ENCODE results near the gene PPARD. TPM values are rescaled to one million over a fixed set of nuclear protein-coding genes. Genes with fewer than 3 reads are reported as not detected.
A peak's percentile ranks its signal among the peaks of the same experiment; 100 is the strongest.

Gene PPARD
- total and polyA plus RNA-seq, 2 of the 13 experiments (the other 11 are each of a cell fraction or from before 2014, with no cell fraction given), result 6.1 to 13.3 TPM

DNA sequence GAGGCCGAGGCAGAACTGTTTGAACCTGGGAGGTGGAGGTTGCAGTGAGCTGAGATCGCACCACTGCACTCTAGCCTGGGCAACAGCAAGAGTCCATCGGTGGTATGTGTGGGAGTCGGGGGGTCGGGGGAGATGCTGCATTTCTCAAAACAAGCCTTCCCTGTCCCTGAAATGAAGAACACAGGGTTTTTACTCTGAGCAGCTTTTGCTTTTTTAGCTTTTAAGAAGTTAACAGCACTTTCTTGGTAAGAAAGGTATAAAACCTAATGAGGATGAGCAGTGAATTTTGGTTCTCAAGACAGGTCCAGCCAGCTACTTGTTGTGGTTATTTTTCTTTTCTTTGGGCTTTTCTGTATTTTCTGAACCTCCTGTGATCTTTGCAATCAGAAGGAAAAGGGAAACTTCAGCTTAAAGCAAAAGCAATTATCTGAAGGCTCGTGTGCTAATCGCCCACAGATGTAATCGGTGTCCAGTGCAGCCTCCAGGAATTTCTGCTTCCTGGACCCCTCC, 129.5 kb downstream of the PPARD start:
- H4K20me1 ChIP-seq (ENCODE audit: insufficient read depth, low read length), result peaks cover 51% of the 10 kb centered on the region
- TF ChIP-seq ZNF460 (CRISPR knock-in tag; IDR thresholded peaks at IDR 0.05; ENCODE audit: borderline replicate concordance), result peak; percentile 74; the same call in 1 of the 2 replicates
- no peak for TF ChIP-seq ZBTB38 (CRISPR knock-in tag; IDR thresholded peaks at IDR 0.05)
- no peak for TF ChIP-seq ZNF878 (CRISPR knock-in tag; IDR thresholded peaks at IDR 0.05)
- no peak for TF ChIP-seq RFX3 (CRISPR knock-in tag; IDR thresholded peaks at IDR 0.05)
- TF ChIP-seq NCOA2 (CRISPR knock-in tag; IDR thresholded peaks at IDR 0.05), result no peak
- 0 out of 2 replicates have a peak, but pooled peaks have one; percentile 52 for TF ChIP-seq RBFOX2 (IDR thresholded peaks at IDR 0.05; ENCODE audit: low read depth, low read length)
- TF ChIP-seq ZMAT3 (CRISPR knock-in tag; conservative IDR thresholded peaks at IDR 0.05), result no peak
- TF ChIP-seq, protein P1, sequence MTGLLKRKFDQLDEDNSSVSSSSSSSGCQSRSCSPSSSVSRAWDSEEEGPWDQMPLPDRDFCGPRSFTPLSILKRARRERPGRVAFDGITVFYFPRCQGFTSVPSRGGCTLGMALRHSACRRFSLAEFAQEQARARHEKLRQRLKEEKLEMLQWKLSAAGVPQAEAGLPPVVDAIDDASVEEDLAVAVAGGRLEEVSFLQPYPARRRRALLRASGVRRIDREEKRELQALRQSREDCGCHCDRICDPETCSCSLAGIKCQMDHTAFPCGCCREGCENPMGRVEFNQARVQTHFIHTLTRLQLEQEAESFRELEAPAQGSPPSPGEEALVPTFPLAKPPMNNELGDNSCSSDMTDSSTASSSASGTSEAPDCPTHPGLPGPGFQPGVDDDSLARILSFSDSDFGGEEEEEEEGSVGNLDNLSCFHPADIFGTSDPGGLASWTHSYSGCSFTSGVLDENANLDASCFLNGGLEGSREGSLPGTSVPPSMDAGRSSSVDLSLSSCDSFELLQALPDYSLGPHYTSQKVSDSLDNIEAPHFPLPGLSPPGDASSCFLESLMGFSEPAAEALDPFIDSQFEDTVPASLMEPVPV (CRISPR knock-in tag; IDR thresholded peaks at IDR 0.05), result 0 out of 2 replicates have a peak, but pooled peaks have one; percentile 4
- 0 out of 2 replicates have a peak, but pooled peaks have one; percentile 24 for TF ChIP-seq CCDC6 (CRISPR knock-in tag; IDR thresholded peaks at IDR 0.05)
- TF ChIP-seq, protein P2, sequence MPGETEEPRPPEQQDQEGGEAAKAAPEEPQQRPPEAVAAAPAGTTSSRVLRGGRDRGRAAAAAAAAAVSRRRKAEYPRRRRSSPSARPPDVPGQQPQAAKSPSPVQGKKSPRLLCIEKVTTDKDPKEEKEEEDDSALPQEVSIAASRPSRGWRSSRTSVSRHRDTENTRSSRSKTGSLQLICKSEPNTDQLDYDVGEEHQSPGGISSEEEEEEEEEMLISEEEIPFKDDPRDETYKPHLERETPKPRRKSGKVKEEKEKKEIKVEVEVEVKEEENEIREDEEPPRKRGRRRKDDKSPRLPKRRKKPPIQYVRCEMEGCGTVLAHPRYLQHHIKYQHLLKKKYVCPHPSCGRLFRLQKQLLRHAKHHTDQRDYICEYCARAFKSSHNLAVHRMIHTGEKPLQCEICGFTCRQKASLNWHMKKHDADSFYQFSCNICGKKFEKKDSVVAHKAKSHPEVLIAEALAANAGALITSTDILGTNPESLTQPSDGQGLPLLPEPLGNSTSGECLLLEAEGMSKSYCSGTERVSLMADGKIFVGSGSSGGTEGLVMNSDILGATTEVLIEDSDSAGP (CRISPR knock-in tag; IDR thresholded peaks at IDR 0.05; ENCODE audit: borderline replicate concordance), result 0 out of 2 replicates have a peak, but pooled peaks have one; percentile 24
- TF ChIP-seq EHMT2 (IDR thresholded peaks at IDR 0.05; ENCODE audit: borderline replicate concordance, low read depth, low read length), result no peak
- peak; percentile 76; the same call in 1 of the 2 replicates for TF ChIP-seq ZC3H4 (CRISPR knock-in tag; IDR thresholded peaks at IDR 0.05; ENCODE audit: borderline replicate concordance)
- TF ChIP-seq, protein P3, sequence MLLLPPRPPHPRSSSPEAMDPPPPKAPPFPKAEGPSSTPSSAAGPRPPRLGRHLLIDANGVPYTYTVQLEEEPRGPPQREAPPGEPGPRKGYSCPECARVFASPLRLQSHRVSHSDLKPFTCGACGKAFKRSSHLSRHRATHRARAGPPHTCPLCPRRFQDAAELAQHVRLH (CRISPR knock-in tag; IDR thresholded peaks at IDR 0.05; ENCODE audit: borderline replicate concordance, low read depth), result 0 out of 2 replicates have a peak, but pooled peaks have one; percentile 13
- TF ChIP-seq, protein P4, sequence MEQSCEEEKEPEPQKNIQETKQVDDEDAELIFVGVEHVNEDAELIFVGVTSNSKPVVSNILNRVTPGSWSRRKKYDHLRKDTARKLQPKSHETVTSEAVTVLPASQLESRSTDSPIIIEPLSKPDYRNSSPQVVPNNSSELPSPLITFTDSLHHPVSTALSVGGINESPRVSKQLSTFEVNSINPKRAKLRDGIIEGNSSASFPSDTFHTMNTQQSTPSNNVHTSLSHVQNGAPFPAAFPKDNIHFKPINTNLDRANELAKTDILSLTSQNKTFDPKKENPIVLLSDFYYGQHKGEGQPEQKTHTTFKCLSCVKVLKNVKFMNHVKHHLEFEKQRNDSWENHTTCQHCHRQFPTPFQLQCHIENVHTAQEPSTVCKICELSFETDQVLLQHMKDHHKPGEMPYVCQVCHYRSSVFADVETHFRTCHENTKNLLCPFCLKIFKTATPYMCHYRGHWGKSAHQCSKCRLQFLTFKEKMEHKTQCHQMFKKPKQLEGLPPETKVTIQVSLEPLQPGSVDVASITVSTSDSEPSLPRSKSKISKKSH (CRISPR knock-in tag; IDR thresholded peaks at IDR 0.05; ENCODE audit: borderline replicate concordance), result 0 out of 2 replicates have a peak, but pooled peaks have one; percentile 32
- TF ChIP-seq ZNF34 (CRISPR knock-in tag; IDR thresholded peaks at IDR 0.05; ENCODE audit: borderline replicate concordance), result no peak
- peak; percentile 37; the same call in 1 of the 2 replicates for TF ChIP-seq SSRP1 (CRISPR knock-in tag; IDR thresholded peaks at IDR 0.05)
- DNase-seq (ENCODE audit: low spot score) (no peak), ATAC-seq (no peak), FAIRE-seq (no peak)
- H3K36me3 ChIP-seq (replicated peaks in 1 of 2; ENCODE audit: control insufficient read depth in 1 of 2, insufficient read depth in 2 of 2, low read length in 2 of 2), result peaks cover 5 to 31% of the 10 kb centered on the region in 2 experiments
- peaks cover 52% of the 10 kb centered on the region for H3K4me1 ChIP-seq (ENCODE audit: insufficient read depth, low read length)
- 80% methylated on average over 8 of the region's 8 CpGs for WGBS (ENCODE audit: low lambda C conversion rate)
- H3K27ac ChIP-seq (ENCODE audit: extremely low read length, insufficient read depth, low read length), result peak overlapping the region; percentile 23
- no TSS peak for BruUV-seq (replicated peaks)
- CTCF ChIA-PET (ENCODE audit: low intra/inter-chr PET ratio, low total read pairs), result no interaction called here
- in situ Hi-C loops (cut with HindIII; ENCODE audit: extremely low pct_ligation_motif_present, low pct_unique_long_range_greater_than_20kb) (no loop called here), intact Hi-C loops (cut with micrococcal nuclease; ENCODE audit: unreplicated experiment) (no loop called here)
- no peaks in the 10 kb centered on the region; a peak in 1 of 5 replicates for H3K27me3 ChIP-seq (ENCODE audit: control insufficient read depth in 1 of 2, insufficient read depth in 2 of 2, low read length in 2 of 2)
- H3K4me3 ChIP-seq (replicated peaks in 1 of 3; ENCODE audit: insufficient read depth in 1 of 3, low read depth in 2 of 3, low read length in 3 of 3), result no peak overlapping the region
- POLR2A ChIA-PET, result interaction anchor here (0.7 to 9.7 kb wide), 9 partner anchors 9 to 268 kb away, joined by 3 to 88 read pairs (median 4); partner anchors contain the start of genes FANCE, PPARD and TEAD3
- no peak overlapping the region for H3K9ac ChIP-seq (ENCODE audit: insufficient read depth, low read depth, low read length)
- H3K79me2 ChIP-seq (ENCODE audit: insufficient read depth, low read length), result peaks cover 30% of the 10 kb centered on the region
- 0 out of 2 replicates have a peak overlapping the region, but pooled peaks have one; percentile 1 for H3K4me2 ChIP-seq (ENCODE audit: low read depth, low read length)
- H2AFZ ChIP-seq (ENCODE audit: low read length), result no peak overlapping the region
- H3K9me3 ChIP-seq (ENCODE audit: low read length), result no peaks in the 10 kb centered on the region

Measured in HepG2 (cell line).